HG03039 (cell line): ENCODE data around the gene SH2D1B.

Experiments used
- ATAC-seq: cut with Tn5 transposase; IDR thresholded peaks from one replicate; pipeline ENCODE4 v1.9.1; 2021; ENCODE audit warnings: mild to moderate bottlenecking, moderate library complexity; ENCODE audit not compliant: unreplicated experiment

SH2D1B gene

GRCh38 chr1:162383516-162383915, 28.4 kb downstream of the SH2D1B start:
- no peak for ATAC-seq

- ATAC-seq: no peak
Measured at GRCh38 chr1:162383091-162383490, 28.8 kb downstream of the SH2D1B start.

- no peak for ATAC-seq
Measured at GRCh38 chr1:162381941-162382750, 29.8 kb downstream of the SH2D1B start.

GRCh38 chr1:162381383-162381782, 30.6 kb downstream of the SH2D1B start, which contains the start of gene C1orf226:
Gene C1orf226 (plus strand): TSS chr1:162381728. CDS start chr1:162381902, 174 bp downstream.
- no peak for ATAC-seq

- ATAC-seq: no peak
Measured at GRCh38 chr1:162380061-162380846, 31.7 kb downstream of the SH2D1B start.

- ATAC-seq: no peak
Measured at GRCh38 chr1:162376691-162377090, 35.2 kb downstream of the SH2D1B start, which contains the start of gene SPATA46. Gene SPATA46 (minus strand): TSS chr1:162376854. CDS start chr1:162376790, 64 bp downstream.

GRCh38 chr1:162375463-162375862, 36.5 kb downstream of the SH2D1B start:
- no peak for ATAC-seq

- ATAC-seq: no peak
Measured at GRCh38 chr1:162374406-162374805, 37.5 kb downstream of the SH2D1B start.

- no peak for ATAC-seq
Measured at GRCh38 chr1:162373541-162374260, 38.2 kb downstream of the SH2D1B start.

- no peak for ATAC-seq
Measured at GRCh38 chr1:162373072-162373427, 38.9 kb downstream of the SH2D1B start.

GRCh38 chr1:162372159-162373071, 39.5 kb downstream of the SH2D1B start:
- ATAC-seq: no peak

- ATAC-seq: no peak
Measured at GRCh38 chr1:162371611-162372010, 40.3 kb downstream of the SH2D1B start.

- ATAC-seq: no peak
Measured at GRCh38 chr1:162370721-162371120, 41.2 kb downstream of the SH2D1B start.

GRCh38 chr1:162370161-162370560, 41.8 kb downstream of the SH2D1B start:
- ATAC-seq: no peak

- no peak for ATAC-seq
Measured at GRCh38 chr1:162369571-162369970, 42.4 kb downstream of the SH2D1B start.

GRCh38 chr1:162368451-162368850, 43.5 kb downstream of the SH2D1B start:
- no peak for ATAC-seq

GRCh38 chr1:162367772-162368171, 44.2 kb downstream of the SH2D1B start:
- ATAC-seq: no peak

- ATAC-seq: no peak
Measured at GRCh38 chr1:162367073-162367472, 44.9 kb downstream of the SH2D1B start.

- ATAC-seq: no peak
Measured at GRCh38 chr1:162366671-162367070, 45.3 kb downstream of the SH2D1B start.

GRCh38 chr1:162366149-162366548, 45.8 kb downstream of the SH2D1B start:
- no peak for ATAC-seq
